H9 (cell line): ENCODE data around the gene TRIM22. TPM values are rescaled to one million over a fixed set of nuclear protein-coding genes. Genes with fewer than 3 reads are reported as not detected.

Experiments used
- DNase-seq: peaks from one replicate; pipeline ENCODE4 v3.0.0-alpha.2; 2017
- H2AFZ ChIP-seq: one replicate; pipeline ENCODE4 v1.6.1; 2013; ENCODE audit warnings: mild to moderate bottlenecking, low read length, control low read depth, moderate library complexity
- H2AK5ac ChIP-seq: 2 replicates; pipeline ENCODE4 v1.6.1; 2013; ENCODE audit warnings: low read length, control low read depth, mixed read lengths; ENCODE audit not compliant: insufficient read length
- H2BK120ac ChIP-seq: one replicate; pipeline ENCODE4 v1.6.1; 2013; ENCODE audit warnings: low read depth, mild to moderate bottlenecking, low read length, control low read depth, inconsistent platforms; ENCODE audit not compliant: poor library complexity, severe bottlenecking
- H2BK12ac ChIP-seq: 2 replicates; pipeline ENCODE4 v1.6.1; 2013; ENCODE audit warnings: low read length, control low read depth, mixed read lengths, low read depth; ENCODE audit not compliant: insufficient read length
- H2BK15ac ChIP-seq: 2 replicates; pipeline ENCODE4 v1.6.1; 2013; ENCODE audit warnings: low read depth, low read length, control low read depth
- H2BK20ac ChIP-seq: one replicate; pipeline ENCODE4 v1.6.1; 2013; ENCODE audit warnings: low read depth, mild to moderate bottlenecking, low read length, control low read depth, inconsistent platforms; ENCODE audit not compliant: poor library complexity, severe bottlenecking
- H2BK5ac ChIP-seq: 2 replicates; pipeline ENCODE4 v1.6.1; 2013; ENCODE audit warnings: low read length, control low read depth, mixed read lengths; ENCODE audit not compliant: insufficient read length
- H3K14ac ChIP-seq: 2 replicates; pipeline ENCODE4 v1.6.1; 2013; ENCODE audit warnings: low read length, control low read depth; ENCODE audit not compliant: insufficient read depth
- H3K18ac ChIP-seq: 2 replicates; pipeline ENCODE4 v1.6.1; 2013; ENCODE audit warnings: low read depth, mild to moderate bottlenecking, mixed read lengths, low read length, control low read depth; ENCODE audit not compliant: insufficient read length
- H3K23ac ChIP-seq: 2 replicates; pipeline ENCODE4 v1.6.1; 2013; ENCODE audit warnings: low read length, control low read depth, mixed read lengths, low read depth; ENCODE audit not compliant: insufficient read length
- H3K23me2 ChIP-seq: 2 replicates; pipeline ENCODE4 v1.6.1; 2013; ENCODE audit warnings: low read depth, mild to moderate bottlenecking, mixed read lengths, low read length, control low read depth; ENCODE audit not compliant: insufficient read length, poor library complexity, severe bottlenecking
- H3K27ac ChIP-seq: 2 replicates; pipeline ENCODE4 v1.5.1; 2013; ENCODE audit warnings: low read length, control low read depth, mixed read lengths, low read depth; ENCODE audit not compliant: insufficient read length
- H3K27me3 ChIP-seq: 2 replicates; pipeline ENCODE4 v1.6.1; 2013; ENCODE audit warnings: low read length, control low read depth, inconsistent platforms; ENCODE audit not compliant: insufficient read depth
- H3K4ac ChIP-seq: 2 replicates; pipeline ENCODE4 v1.6.1; 2013; ENCODE audit warnings: low read depth, mild to moderate bottlenecking, control low read depth, inconsistent platforms, low read length, moderate library complexity
- H3K4me1 ChIP-seq: 2 replicates; pipeline ENCODE4 v1.6.1; 2013; ENCODE audit warnings: low read length, control low read depth, inconsistent platforms; ENCODE audit not compliant: insufficient read depth
- H3K4me2 ChIP-seq: 2 replicates; pipeline ENCODE4 v1.6.1; 2013; ENCODE audit warnings: low read length, control low read depth, mixed read lengths; ENCODE audit not compliant: insufficient read length, insufficient read depth
- H3K56ac ChIP-seq: 2 replicates; pipeline ENCODE4 v1.6.1; 2013; ENCODE audit warnings: low read depth, mild to moderate bottlenecking, mixed read lengths, low read length, control low read depth; ENCODE audit not compliant: insufficient read length
- H3K79me1 ChIP-seq: 2 replicates; pipeline ENCODE4 v1.6.1; 2013; ENCODE audit warnings: low read depth, mild to moderate bottlenecking, moderate library complexity, low read length, control low read depth, inconsistent platforms; ENCODE audit not compliant: insufficient read depth, poor library complexity, severe bottlenecking
- H3K79me2 ChIP-seq: 2 replicates; pipeline ENCODE4 v1.6.1; 2013; ENCODE audit warnings: low read length, control low read depth, inconsistent platforms; ENCODE audit not compliant: insufficient read depth
- H3K9ac ChIP-seq: 2 replicates; pipeline ENCODE4 v1.6.1; 2013; ENCODE audit warnings: low read length, control low read depth, mixed read lengths; ENCODE audit not compliant: insufficient read length; ENCODE audit errors: extremely low read depth
- H3K9me3 ChIP-seq: one replicate; pipeline ENCODE4 v1.6.1; 2013; ENCODE audit warnings: low read depth, low read length, inconsistent platforms; ENCODE audit not compliant: control insufficient read depth
- H3T11ph ChIP-seq: one replicate; pipeline ENCODE4 v1.6.1; 2013; ENCODE audit warnings: mild to moderate bottlenecking, low read length, control low read depth, inconsistent platforms
- H4K20me1 ChIP-seq: one replicate; pipeline ENCODE4 v1.6.1; 2013; ENCODE audit not compliant: control insufficient read depth, insufficient read length, insufficient read depth
- H4K5ac ChIP-seq: 2 replicates; pipeline ENCODE4 v1.6.1; 2013; ENCODE audit warnings: low read depth, mild to moderate bottlenecking, mixed read lengths, low read length, control low read depth; ENCODE audit not compliant: insufficient read length
- H4K8ac ChIP-seq: replicated peaks from 2 replicates; pipeline ENCODE4 v1.6.1; 2013; ENCODE audit warnings: low read length, control low read depth, mixed read lengths, low read depth; ENCODE audit not compliant: insufficient read length
- H4K91ac ChIP-seq: 2 replicates; pipeline ENCODE4 v1.6.1; 2013; ENCODE audit warnings: low read depth, mild to moderate bottlenecking, moderate library complexity, mixed read lengths, low read length, control low read depth; ENCODE audit not compliant: insufficient read length
- H3K27ac Mint-ChIP-seq, 3 experiments: 2 replicates in 2 of 3; 3 replicates in 1 of 3; pipeline ENCODE4 v1.8.0; 2020 to 2021; ENCODE audit warnings: mixed read lengths in 3 of 3, mild to moderate bottlenecking in 1 of 3, moderate library complexity in 1 of 3
- H3K27me3 Mint-ChIP-seq: 2 replicates; pipeline ENCODE4 v1.8.0; 2021; ENCODE audit warnings: low read depth, mild to moderate bottlenecking, moderate library complexity, mixed read lengths
- H3K36me3 Mint-ChIP-seq, 3 experiments: 2 replicates in 2 of 3; 3 replicates in 1 of 3; pipeline ENCODE4 v1.8.0; 2020 to 2021; ENCODE audit warnings: low read depth in 3 of 3, mixed read lengths in 3 of 3; ENCODE audit not compliant: insufficient read depth in 1 of 3
- H3K4me1 Mint-ChIP-seq, 2 experiments: 2 replicates each; pipeline ENCODE4 v1.8.0; 2020; ENCODE audit warnings: mixed read lengths in 2 of 2
- H3K4me3 Mint-ChIP-seq, 2 experiments: 2 replicates in 1 of 2; 3 replicates in 1 of 2; pipeline ENCODE4 v1.8.0; 2020 to 2021; ENCODE audit warnings: mild to moderate bottlenecking in 2 of 2, mixed read lengths in 2 of 2, moderate library complexity in 1 of 2
- H3K9me3 Mint-ChIP-seq, 2 experiments: 2 replicates in 1 of 2; 3 replicates in 1 of 2; pipeline ENCODE4 v1.8.0; 2020; ENCODE audit warnings: mild to moderate bottlenecking in 2 of 2, mixed read lengths in 2 of 2, moderate library complexity in 1 of 2
- CTCF ChIP-seq: fragments of 200-600 bp; sonication (generic); conservative IDR thresholded peaks from 3 replicates; pipeline ENCODE4 v1.8.0; 2021; ENCODE audit warnings: antibody characterized with exemption, mild to moderate bottlenecking
- WGBS: extraction: QIAGEN DNeasy Blood & Tissue Kit; methylation state at CpG from one replicate; pipeline ENCODE4 v1.1.7; 2013; ENCODE audit warnings: missing lambda C conversion rate, low lambda C conversion rate, mixed read lengths; ENCODE audit not compliant: insufficient read length; ENCODE audit errors: extremely low coverage; 5-methylcytosine and 5-hydroxymethylcytosine counted together
- total RNA-seq: library from RNA; stranded (reverse); gene quantifications from 2 replicates; pipeline ENCODE4 v1.2.1, GENCODE V29; 2021

TRIM22 gene
- total RNA-seq, 1 experiment from 2014 or later = 78.6 TPM

GRCh38 chr11:5701055-5701577 lies 11.5 kb downstream of the TRIM22 start:
- H3K4me2 ChIP-seq = no peak overlapping the region
- H3K18ac ChIP-seq = no peak overlapping the region
- H3K9me3 Mint-ChIP-seq = no peaks in the 10 kb centered on the region; a peak in 1 of 5 replicates
- H3K79me2 ChIP-seq = no peaks in the 10 kb centered on the region
- peaks cover 0 to 78% (median 55%) of the 10 kb centered on the region in 3 experiments; a peak in 4 of 7 replicates for H3K36me3 Mint-ChIP-seq
- H3K27ac ChIP-seq = no peak overlapping the region
- H4K8ac ChIP-seq = no peak overlapping the region
- no peaks in the 10 kb centered on the region for H3K23me2 ChIP-seq
- no peak overlapping the region for H2AK5ac ChIP-seq
- no peak overlapping the region for H3K4ac ChIP-seq
- no peaks in the 10 kb centered on the region for H3K79me1 ChIP-seq
- no peak overlapping the region for H3K23ac ChIP-seq
- TF ChIP-seq CTCF = no peak
- no peaks in the 10 kb centered on the region for H4K20me1 ChIP-seq
- no peak overlapping the region for H3K14ac ChIP-seq
- H2BK12ac ChIP-seq = no peak overlapping the region
- H3K9me3 ChIP-seq = no peaks in the 10 kb centered on the region
- no peaks in the 10 kb centered on the region for H3K27me3 Mint-ChIP-seq
- H3K56ac ChIP-seq = no peak overlapping the region
- no peaks in the 10 kb centered on the region for H3K27me3 ChIP-seq
- no peak overlapping the region for H3T11ph ChIP-seq
- no peak overlapping the region for H3K27ac Mint-ChIP-seq
- no peak overlapping the region for H4K5ac ChIP-seq
- no peak overlapping the region for H2BK120ac ChIP-seq
- no peak for DNase-seq
- no peak overlapping the region for H2BK15ac ChIP-seq
- H3K4me1 ChIP-seq = no peaks in the 10 kb centered on the region
- no peak overlapping the region for H4K91ac ChIP-seq
- WGBS = 100% methylated on average over 1 of the region's 3 CpGs
- H3K4me1 Mint-ChIP-seq = no peaks in the 10 kb centered on the region
- no peak overlapping the region for H2BK20ac ChIP-seq
- H2AFZ ChIP-seq = no peak overlapping the region
- no peak overlapping the region for H2BK5ac ChIP-seq
- H3K9ac ChIP-seq = no peak overlapping the region
- no peak overlapping the region for H3K4me3 Mint-ChIP-seq
